Suppressor macrophage treated with lipopolysaccharide for 1 hour (primary cell): ENCODE data around the gene YIPF3.
"Not testable (repeated sequence)": the region's sequence is repeated elsewhere in the genome, so short reads cannot be mapped to it uniquely, and the experiment has no call there.

Experiments used
- DNase-seq, 3 donors: peaks; one replicate each; pipeline ENCODE4 v3.0.0-alpha.2; 2020 to 2022

YIPF3 gene

DNA sequence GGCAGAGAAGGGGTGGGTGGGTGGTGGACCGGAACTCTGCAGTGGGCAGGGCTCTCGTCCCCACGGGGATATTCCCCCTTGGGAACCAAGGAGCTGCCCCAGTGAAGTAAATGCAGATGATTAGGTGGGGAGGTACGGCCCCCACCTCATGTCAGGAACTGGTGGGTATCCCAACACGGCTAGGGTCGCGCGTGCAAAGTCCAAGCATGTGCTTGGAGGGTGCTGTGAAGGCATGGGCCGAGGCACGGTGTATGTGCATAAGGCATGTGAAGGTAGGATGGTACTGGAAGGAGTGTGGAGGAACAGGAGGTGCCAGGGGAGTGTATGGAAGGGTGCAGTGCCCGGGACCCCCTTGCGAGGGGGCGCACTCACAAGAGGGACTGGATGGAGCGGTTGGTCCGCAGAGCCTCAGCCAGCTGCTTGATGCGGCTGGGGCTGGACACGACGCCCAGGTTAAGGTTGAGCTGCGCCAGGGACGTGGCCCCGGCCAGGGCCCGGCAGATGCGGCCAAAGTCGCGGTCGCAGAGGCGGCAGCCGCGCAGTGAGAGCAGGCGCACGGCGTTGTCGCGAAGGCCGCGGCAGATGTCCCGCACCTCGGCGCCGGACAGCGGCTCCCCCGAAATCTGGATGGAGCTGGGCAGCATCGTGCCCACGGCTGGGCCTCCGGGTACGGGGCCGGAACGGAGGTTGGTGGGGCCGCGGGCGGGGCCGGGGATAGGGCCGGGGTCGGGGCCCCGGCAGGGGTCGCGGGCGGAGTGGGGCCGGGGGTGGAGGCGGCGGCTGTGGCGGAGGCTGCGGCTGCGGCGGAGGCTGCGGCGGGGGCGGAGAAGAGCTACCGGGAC is 7.4 kb downstream of the YIPF3 start:
- peak in 2 of 3 donors; percentile 14 to 32 for DNase-seq

DNA sequence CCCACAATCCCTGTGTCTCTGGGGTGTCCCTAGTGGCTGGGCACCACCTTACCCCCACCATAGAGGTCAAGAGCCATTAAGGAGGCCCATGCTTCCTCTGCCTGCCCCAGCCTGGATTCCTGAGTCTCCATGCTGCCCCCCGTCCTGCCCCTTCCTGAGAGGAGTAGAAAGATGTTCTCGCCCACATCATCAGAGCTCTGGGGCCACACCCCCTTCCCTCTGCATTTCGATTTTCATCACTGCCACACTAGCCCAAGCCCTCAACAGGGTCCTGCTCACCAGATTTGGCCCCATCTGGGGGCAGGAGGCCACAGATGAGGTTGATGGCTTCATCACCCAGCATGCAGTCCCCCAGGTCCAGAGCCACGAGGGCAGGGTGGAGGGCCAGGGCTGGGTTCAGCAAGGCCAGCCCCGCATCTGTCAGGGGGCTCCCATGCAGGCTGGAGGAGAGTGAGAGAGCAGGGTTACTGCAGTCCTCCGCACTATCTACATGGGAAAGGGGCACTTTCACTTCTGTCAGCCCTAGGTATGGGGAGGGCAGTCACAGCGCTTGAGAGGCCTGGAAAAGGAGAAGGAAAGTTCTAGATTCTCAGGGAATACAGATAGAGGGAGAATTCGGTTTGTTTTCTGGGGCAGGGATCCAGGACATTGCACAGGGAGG is 8.1 kb downstream of the YIPF3 start:
- no peak for DNase-seq

DNA sequence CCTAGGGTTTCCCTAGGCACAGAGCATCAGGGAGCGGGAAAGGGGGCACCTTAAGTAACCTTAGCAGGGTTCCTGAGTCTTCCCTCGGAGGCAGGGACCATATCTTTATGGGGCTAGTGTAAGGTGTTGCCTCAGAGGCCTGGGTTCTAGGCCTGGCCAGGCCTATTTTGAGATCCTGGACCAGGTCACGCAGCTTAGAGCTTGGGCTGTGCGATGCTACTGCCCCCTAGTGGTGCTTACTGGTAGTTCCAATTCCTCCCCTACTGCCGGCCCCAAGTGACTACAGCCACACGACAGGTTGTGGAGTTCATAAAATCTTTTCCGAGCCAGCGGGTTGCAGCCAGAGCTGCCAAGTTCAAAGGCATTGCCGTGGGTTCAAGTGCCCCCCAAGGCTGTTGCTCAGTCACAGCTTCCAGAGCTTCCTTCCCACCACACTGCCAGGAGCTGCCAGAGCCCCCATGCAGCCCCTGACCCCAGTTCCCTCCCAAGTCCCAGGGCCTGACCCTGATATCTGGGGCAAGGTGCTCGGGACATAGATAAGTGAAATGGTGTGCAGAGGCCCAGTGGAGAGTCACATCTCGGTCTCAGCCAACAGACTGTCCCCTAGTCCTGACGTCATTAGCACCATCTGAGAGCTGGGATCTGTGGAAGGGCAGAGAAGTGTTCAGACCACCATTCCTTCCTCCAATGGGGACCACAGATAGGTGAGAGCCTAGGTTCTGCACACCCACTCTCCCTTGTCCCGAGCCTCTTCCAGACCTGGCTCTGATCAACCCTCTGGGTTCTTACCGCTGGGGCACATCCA is 9.9 kb downstream of the YIPF3 start:
- DNase-seq = peak; percentile 83 to 90 (median 89)

DNA sequence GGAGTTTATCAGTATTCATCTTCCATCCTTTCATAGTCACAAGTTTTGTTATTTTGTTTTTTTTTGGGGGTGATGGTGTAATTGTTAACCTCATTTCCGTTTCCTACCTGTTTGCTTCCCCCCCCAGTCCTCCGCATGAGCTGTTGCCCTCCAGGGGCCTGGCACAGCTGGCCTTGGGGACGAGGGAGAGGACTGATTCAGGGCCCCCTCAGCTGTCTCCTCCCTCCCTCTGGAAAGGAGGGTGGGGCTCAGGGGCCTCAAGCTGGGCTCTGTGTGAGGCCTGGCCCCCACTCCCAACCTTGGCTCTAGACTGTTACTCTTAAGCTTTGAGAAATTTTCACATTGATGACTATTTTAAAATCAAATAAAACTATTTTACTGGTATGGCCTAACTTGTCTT is 10.6 kb downstream of the YIPF3 start:
- no peak for DNase-seq

DNA sequence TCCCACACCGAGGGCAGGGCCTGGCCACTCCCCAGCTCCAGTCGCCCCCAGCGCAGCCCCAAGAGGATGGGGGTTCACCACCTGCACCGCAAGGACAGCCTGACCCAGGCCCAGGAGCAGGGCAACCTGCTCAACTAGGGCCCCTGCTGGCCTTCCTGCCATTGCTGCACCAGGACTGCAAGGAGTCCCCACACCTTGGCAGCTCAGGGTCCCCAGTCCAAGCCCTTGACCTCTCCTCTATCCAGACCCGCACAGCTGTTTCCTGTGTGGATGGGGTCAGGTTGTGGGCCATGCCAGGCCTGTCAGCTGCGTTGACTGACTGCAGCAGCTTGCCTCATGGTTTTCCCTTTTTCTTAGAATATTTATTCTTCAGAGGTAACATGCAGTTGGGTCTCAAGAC is 11.0 kb downstream of the YIPF3 start:
- no peak for DNase-seq

DNA sequence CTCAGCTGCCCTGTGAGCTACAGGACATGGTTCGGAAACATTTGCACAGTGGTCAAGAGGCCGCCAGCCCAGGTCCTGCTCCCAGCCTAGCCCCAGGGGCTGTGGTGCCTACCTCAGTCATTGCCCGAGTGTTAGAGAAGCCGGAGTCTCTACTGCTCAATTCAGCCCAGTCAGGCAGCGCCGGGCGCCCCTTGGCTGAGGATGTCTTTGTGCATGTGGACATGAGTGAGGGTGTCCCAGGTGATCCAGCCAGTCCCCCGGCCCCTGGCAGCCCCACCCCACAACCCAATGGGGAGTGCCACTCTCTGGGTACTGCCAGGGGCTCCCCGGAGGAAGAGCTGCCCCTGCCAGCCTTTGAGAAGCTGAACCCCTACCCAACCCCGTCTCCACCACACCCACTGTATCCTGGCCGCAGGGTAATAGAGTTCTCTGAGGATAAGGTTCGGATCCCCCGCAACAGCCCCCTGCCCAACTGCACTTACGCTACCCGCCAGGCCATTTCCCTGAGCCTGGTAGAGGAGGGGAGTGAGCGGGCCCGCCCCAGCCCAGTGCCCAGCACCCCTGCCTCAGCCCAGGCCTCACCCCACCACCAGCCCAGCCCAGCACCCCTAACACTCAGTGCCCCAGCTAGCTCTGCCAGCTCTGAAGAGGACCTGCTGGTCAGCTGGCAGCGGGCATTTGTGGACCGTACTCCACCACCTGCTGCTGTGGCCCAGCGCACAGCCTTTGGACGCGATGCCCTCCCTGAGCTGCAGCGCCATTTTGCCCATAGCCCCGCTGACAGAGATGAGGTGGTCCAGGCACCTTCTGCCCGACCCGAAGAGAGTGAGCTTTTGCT is 11.8 kb downstream of the YIPF3 start:
- DNase-seq = no peak

DNA sequence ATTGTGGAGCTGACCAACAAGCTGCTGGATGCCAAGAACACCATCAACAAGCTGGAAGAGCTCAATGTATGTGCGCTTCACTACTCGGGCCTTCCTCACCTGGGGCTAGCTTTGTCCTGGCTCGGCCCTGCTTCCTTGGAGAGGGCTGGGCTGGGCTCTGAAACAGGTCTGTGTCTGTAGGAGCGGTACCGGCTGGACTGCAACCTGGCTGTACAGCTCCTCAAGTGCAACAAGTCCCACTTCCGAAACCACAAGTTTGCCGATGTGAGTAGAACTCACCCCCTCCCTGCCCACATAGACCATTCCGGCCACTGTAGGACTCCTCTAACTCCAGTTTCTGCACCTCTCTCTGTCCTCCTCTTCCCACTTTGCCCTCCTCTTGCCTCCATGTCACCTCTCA is 13.3 kb downstream of the YIPF3 start:
- no peak for DNase-seq

DNA sequence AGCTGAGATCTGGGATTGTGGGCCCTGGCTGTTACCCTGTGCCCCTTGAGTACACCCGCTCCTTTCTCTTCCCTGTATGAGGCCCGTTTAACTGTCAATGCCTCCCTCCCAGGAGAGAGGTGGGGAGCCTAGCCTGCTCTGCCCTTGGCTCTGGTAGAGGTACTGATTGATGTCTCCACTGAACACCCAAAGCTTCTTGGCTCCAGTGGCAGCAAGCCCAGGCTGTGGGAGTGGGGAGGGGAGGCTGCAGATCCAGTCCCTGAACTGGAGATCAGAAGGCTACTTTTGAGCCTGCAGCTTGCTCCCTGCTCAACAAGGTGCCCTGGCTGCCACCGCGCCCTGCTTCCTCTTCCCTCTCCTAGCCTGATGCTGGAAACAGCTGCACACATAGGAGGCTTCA is 14.1 kb downstream of the YIPF3 start:
- no peak for DNase-seq

DNA sequence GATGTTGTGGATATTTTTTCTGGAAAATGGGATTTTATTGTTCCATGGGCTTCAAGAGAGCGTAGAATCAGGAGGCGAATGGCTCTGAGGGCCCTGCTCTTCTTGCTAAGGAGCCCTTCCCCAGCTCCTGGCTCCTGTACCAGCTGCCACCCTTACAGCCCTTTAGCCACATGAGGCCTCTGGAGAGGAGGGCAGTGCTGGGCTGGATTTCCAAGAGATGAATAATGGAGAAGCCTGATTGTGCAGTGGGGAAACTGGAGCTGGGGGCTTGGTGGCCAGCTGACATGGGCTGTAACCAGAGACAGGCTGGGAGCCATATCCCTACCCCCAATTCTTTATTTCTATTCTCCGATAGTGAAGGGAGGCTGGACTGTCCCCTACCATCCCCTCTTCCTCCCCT is 15.8 kb downstream of the YIPF3 start:
- no peak for DNase-seq

DNA sequence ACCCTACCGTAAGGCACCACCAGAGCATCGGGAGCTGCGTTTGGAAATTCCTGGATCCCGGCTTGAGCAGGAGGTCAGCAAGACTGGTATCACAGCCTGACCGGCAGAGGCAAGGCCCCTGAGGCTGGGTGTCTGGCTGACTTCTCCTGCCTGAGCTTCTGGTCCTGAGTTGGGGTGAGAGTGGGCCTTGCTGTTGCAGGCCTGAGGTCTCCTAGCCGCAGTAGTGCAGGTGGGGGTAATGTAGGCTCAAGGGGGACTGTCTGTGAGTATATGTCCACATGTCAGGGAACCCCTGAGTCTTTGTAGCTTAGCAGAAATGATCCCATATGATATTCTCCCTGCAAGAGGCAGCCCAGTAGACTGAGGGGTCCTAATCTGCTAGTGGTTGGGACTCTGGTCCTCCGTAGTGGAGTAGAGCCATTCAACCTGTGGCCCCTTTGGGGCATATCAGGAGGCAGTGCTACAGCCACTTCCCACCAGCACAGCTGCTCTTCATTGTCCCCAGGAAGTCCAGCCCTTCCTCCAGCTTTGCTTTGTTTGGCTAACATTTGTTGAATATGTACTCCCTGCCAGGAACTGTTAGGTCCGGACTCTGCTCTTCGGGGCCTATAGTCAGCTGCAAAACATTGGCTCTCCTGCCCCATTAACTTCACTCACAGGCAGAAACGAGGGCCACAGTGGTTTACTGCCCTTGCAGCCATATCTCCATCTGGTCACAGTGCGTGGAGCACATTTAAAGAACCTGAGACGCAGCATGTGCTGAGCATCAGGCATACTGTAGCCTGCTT is 17.5 kb downstream of the YIPF3 start:
- no peak for DNase-seq

DNA sequence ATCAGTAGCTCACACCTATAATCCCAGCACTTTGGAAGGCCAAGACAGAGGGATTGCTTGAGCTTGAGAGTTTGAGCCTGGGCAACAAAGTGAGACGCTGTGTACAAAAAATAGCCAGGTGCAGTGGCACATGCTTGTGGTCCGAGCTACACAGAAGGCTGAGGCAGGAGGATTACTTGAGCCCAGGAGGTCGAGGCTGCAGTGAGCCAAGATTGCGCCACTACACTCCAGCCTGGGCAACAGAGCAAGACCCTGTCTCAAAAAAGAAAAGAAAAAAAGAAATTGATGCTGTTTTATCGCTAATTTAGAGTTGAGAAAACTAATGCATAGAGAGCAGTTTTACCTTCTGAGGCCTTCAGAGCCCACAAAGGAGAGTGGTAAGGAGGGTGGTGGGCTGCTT is 18.4 kb downstream of the YIPF3 start:
- not testable (repeated sequence) for DNase-seq

DNA sequence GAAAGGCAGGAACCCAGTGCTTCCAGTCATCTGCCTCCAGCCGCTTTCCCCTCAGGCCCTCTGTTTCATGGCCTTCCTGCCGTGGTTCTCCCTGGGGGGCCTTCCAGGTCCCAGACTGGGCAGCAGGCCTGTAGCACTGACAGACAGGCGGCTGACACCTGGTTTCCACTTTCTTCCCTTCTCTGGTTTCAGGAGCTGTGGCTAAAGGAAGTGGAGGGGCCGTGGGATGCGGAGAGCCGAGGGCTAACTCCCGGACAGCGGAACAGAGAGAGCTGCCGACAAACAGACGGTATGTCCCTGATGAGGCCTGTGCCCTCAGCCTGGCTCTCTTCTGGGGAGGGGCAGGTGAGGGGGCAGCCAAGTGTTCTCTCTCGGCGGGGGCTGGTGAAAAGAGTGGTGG is 19.0 kb downstream of the YIPF3 start:
- no peak for DNase-seq

DNA sequence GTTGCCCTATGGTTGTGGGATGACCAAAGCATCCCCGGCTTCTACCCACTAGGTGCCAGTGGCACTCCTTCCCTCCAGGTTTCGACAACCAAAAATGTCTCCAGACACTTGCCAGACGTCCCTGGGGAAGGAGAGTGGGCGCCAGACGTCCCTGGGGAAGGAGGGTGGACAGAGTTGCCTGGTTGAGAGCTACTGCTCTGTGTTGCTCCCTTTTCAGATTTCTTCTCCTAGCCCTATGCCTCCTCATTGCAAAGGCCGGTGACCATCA is 19.7 kb downstream of the YIPF3 start:
- no peak for DNase-seq

DNA sequence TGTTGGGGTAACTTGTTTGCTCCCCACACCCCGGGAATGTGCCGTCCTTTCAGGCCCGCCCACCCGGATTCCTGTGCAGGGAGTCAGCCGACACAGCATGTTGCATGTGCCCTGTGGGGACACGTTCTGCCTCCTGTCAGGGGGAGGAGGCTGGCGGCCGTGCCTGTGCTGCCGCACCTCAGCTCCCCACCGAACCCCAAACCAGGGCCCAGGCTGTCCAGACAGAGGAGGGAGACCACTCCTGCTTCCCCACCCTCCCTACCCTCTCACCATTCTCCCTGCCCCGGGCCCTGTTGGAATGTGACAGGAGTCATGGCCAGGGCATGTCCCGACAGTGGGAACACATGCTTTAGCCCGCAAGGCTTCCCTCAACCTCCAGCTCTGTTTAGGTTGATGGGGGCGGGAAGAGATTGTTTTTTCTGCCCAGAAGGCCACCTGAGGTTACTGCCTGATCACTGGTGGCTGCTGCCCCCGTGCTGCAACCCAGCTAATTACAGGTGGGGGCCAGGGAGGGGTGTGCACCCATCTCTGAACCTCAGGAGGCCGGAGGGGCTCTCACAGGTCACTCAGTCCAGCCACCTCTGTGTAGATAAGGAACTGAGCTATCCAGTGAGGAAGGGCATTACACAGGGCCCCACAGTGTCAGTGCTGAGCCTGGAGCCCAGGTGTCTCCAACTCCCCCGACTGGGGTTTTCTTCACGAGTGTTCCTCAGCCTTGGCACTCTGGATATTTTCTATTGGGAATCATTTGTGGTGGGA is 20.2 kb downstream of the YIPF3 start:
- DNase-seq = no peak

DNA sequence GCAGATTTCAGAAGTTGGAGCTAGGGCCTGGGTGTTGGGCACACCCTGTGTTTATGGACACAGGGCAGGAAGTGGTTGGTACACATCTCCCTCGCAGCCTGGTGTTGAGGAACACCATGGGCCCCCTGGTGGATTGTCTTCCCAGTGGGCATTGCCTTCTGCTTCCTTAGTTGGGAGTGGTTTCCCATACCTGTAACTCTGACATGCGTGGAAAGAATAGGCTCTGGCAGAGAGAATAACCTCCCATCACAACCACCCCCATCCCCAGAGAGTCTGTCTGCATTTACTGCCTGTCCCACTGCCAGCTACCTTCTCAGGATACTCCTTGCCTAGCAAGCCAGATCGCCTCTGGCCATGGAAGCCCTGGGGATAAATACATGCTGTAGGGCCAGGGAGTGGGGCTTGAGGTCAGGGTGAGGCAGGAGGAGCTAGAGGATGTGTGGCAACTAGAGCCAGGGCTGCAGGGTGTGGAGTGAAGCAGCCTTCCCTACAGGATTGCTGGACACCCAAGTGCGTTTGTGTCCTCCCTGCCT is 21.3 kb downstream of the YIPF3 start:
- DNase-seq = peak in 1 of 3 donors; percentile 37

DNA sequence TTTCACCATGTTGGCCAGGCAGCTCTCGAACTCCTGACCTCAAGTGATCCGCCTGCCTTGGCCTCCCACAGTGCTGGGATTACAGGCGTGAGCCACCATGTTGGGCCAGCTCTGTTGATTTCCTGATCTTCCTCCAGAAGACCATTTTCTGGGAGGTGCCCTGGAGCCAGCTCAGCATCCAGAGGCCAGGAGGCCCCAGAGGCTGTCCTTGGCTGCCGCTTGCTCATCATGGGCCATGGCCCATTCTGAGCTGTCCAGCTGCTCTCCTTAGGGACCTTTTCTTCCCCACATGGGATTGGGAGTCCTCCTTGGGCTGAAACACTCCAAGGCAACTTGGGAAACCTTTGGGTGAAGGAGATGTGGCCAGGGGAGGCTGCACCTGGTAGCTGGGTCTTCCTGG is 22.0 kb downstream of the YIPF3 start:
- no peak for DNase-seq

DNA sequence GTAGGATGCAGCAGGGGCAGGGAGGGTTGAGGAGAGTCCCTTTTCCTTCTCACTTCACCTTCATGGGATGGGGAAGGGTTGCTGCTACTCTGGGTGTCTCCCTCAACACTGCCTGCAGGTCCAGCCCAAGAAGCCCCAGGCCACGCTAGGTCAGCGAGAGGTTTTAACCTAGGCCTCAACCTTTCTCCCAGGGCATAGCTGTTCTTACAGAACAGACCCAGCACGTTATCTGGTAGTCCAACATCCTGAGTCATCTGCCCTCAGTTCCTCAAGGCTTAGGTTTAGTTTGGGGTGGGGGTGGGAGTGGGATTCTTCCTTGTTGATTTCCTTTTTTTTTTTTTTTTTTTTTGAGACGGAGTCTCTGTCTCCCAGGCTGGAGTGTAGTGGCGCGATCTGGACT is 22.4 kb downstream of the YIPF3 start:
- DNase-seq = no peak

DNA sequence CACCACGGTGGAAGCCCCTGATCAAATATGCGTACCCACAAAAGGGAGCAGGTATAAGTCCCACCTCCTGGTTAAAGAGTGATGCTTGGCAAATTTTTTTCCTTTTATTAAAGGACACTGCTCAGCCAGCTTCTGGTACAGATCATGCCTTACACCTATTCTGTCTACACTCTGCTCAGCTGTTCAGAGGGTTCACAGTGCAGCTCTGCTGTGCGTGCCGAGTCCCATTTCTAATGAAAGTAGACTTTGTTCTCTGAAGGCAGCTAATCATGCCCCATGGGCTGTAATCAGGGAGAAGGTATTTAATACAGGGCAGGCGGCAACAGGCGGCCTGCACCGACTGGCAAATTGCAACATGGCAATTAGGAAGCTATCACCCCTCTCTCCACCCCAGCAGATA is 22.9 kb downstream of the YIPF3 start:
- no peak for DNase-seq

DNA sequence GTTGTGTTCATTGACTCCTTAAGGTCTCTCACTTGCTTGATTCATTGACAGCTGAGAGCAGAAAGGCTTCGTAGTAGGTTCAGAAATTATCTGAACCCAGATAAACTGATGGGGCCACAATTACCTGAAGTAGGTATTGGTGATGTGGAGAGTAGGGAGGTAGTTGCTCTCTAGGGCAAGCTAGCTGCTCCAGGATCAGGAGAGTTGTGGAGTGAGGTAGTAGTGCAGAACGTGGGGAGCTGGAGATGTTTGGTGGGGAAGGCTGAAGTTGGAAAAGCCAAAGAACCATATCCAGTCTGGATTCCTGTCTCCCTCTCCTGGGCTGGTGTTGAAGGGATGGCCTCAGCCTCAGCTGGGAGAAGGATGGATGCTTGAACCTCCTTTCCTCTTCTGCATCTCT is 23.5 kb downstream of the YIPF3 start:
- DNase-seq = no peak

DNA sequence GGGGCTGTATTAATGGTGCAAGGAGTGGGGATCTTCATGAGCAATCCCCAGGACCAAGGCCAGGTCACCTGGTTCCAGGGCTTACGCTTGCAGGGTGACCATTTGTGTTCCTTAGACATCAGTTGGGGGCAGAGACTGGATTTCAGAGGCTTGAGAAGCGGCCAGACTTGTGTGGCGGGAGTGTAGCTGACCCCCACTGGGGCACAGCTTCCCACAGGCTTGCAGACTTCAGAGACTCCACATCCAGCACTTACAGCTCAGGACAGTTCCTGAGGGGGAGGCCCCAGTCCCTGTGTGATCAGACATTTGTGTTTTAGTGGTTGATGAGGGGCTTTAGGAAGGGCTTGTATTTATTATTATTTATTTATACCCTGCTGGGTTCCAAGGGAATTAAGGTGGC is 24.1 kb downstream of the YIPF3 start:
- no peak for DNase-seq
